Keratinocyte (primary cell): ENCODE measurements around the gene GAA. TPM values are rescaled to one million over a fixed set of nuclear protein-coding genes. Genes with fewer than 3 reads are reported as not detected.

Experiments
- DNase-seq: peaks from one replicate; pipeline ENCODE4 v3.0.0-alpha.2; 2011; ENCODE audit warnings: low read depth, missing footprints, low spot score
- FAIRE-seq: peaks from 2 replicates; lab custom pipeline; 2011; peaks lifted over from hg19 to GRCh38; lab: Jason Lieb, UNC
- H2AFZ ChIP-seq: 2 replicates; pipeline ENCODE4 v1.6.0; 2012; ENCODE audit warnings: low read length, control low read depth, inconsistent platforms; ENCODE audit not compliant: control insufficient read depth
- H3K27ac ChIP-seq: 2 replicates; pipeline ENCODE4 v1.5.1; 2011; ENCODE audit warnings: low read length; ENCODE audit not compliant: control insufficient read depth, insufficient read depth
- H3K27me3 ChIP-seq: 3 replicates; pipeline ENCODE4 v1.6.0; 2011; ENCODE audit warnings: low read length; ENCODE audit not compliant: control insufficient read depth, insufficient read depth; ENCODE audit errors: extremely low read depth
- H3K36me3 ChIP-seq, 2 experiments: 2 replicates in 1 of 2; 3 replicates in 1 of 2; pipeline ENCODE4 v1.5.1; 2011; ENCODE audit warnings: low read length in 2 of 2, mild to moderate bottlenecking in 1 of 2; ENCODE audit not compliant: control insufficient read depth in 2 of 2, insufficient read depth in 2 of 2; ENCODE audit errors: extremely low read depth in 1 of 2
- H3K4me1 ChIP-seq: 3 replicates; pipeline ENCODE4 v1.5.1; 2011; ENCODE audit warnings: low read length; ENCODE audit not compliant: control insufficient read depth, insufficient read depth; ENCODE audit errors: extremely low read depth
- H3K4me2 ChIP-seq: 3 replicates; pipeline ENCODE4 v1.6.0; 2011; ENCODE audit warnings: low read depth, low read length; ENCODE audit not compliant: control insufficient read depth, insufficient read depth; ENCODE audit errors: extremely low read depth
- H3K4me3 ChIP-seq, 3 experiments: fragments of 200-600 bp in 1 of 3; sonication (generic) in 1 of 3; 2 replicates in 2 of 3; 3 replicates in 1 of 3; pipeline ENCODE4 v1.5.1; 2011 to 2016; ENCODE audit warnings: low read length in 3 of 3, mild to moderate bottlenecking in 3 of 3, control low read depth in 2 of 3, inconsistent platforms in 1 of 3, low read depth in 1 of 3, mixed read lengths in 1 of 3, mixed run types in 1 of 3, moderate library complexity in 1 of 3; ENCODE audit not compliant: control insufficient read depth in 2 of 3, insufficient read depth in 2 of 3; ENCODE audit errors: extremely low read depth in 1 of 3
- H3K79me2 ChIP-seq: 2 replicates; pipeline ENCODE4 v1.6.0; 2012; ENCODE audit warnings: low read length; ENCODE audit not compliant: control insufficient read depth, insufficient read depth
- H3K9ac ChIP-seq: 3 replicates; pipeline ENCODE4 v1.6.0; 2011; ENCODE audit warnings: low read length; ENCODE audit not compliant: control insufficient read depth, insufficient read depth; ENCODE audit errors: extremely low read depth
- H3K9me1 ChIP-seq: 3 replicates; pipeline ENCODE4 v1.6.0; 2011; ENCODE audit warnings: low read length; ENCODE audit not compliant: control insufficient read depth, insufficient read depth; ENCODE audit errors: extremely low read depth
- H3K9me3 ChIP-seq: 2 replicates; pipeline ENCODE4 v1.5.1; 2012; ENCODE audit warnings: low read depth, low read length; ENCODE audit not compliant: control insufficient read depth
- H4K20me1 ChIP-seq: 3 replicates; pipeline ENCODE4 v1.6.0; 2011; ENCODE audit warnings: low read length; ENCODE audit not compliant: control insufficient read depth, insufficient read depth; ENCODE audit errors: extremely low read depth
- CTCF ChIP-seq, 3 experiments: IDR thresholded peaks in 1 of 3; conservative IDR thresholded peaks in 1 of 3; optimal IDR thresholded peaks in 1 of 3; 2 replicates in 2 of 3; 3 replicates in 1 of 3; pipeline versions ENCODE3 to v1.5.1; 2011; ENCODE audit warnings: low read length in 3 of 3, mild to moderate bottlenecking in 3 of 3, moderate library complexity in 2 of 3, control low read depth in 1 of 3, inconsistent platforms in 1 of 3; ENCODE audit not compliant: insufficient read depth in 2 of 3; ENCODE audit errors: extremely low read depth in 1 of 3
- EZH2 ChIP-seq: IDR thresholded peaks from one replicate; pipeline ENCODE4 v1.6.1; 2012; ENCODE audit warnings: inconsistent platforms, mild to moderate bottlenecking, low read length, moderate library complexity
- dilution Hi-C: fragments of 300-500 bp; cut with MboI; formaldehyde crosslinking; loops from one replicate; pipeline ENCODE4 v1.7.0; 2020; ENCODE audit warnings: low sequenced_read_pairs; ENCODE audit not compliant: extremely low pct_ligation_motif_present
- polyA plus RNA-seq, 5 experiments: library from polyadenylated mRNA; depleted of rRNA in 3 of 5; stranded (reverse) in 3 of 5; stranded (forward) in 1 of 5; unstranded in 1 of 5; fragments of >200 nt; gene quantifications; 1 replicate in 1 of 5; 2 replicates in 3 of 5; 3 replicates in 1 of 5; pipeline versions ENCODE4 v1.2.1 to v1.2.3, GENCODE V29; 2011 to 2012; ENCODE audit warnings: missing spikeins in 2 of 5, low read depth in 1 of 5, low replicate concordance in 1 of 5

Gene GAA
- polyA plus RNA-seq, 1 donor (not counting 4 experiments of a cell fraction or from before 2014, with no cell fraction given), result 3.2 TPM

GRCh38 chr17:80064696-80065095, 36.7 kb upstream of the GAA start:
- Histone ChIP-seq H3K9me3 (no peaks in the 10 kb centered on the region), H3K4me3 (no peak overlapping the region), H3K36me3 (no peaks in the 10 kb centered on the region), H3K79me2 (no peaks in the 10 kb centered on the region), H3K27me3 (peaks cover 14% of the 10 kb centered on the region), H2AFZ (no peak overlapping the region), H3K9ac (no peak overlapping the region), H3K9me1 (no peaks in the 10 kb centered on the region), H3K4me1 (no peaks in the 10 kb centered on the region), H3K4me2 (no peak overlapping the region), H4K20me1 (no peaks in the 10 kb centered on the region), H3K27ac (no peak overlapping the region)
- TF ChIP-seq CTCF (optimal IDR thresholded peaks at IDR 0.05 in 1 of 3, IDR thresholded peaks at IDR 0.05 in 1 of 3, conservative IDR thresholded peaks at IDR 0.05 in 1 of 3; ENCODE audit: extremely low read depth in 1 of 3, insufficient read depth in 2 of 3, low read length in 3 of 3) (no peak), EZH2 (no peak)
- no peak for DNase-seq
- dilution Hi-C loops, result no loop called here
- no peak for FAIRE-seq

GRCh38 chr17:80065478-80066170, 35.8 kb upstream of the GAA start:
- no peaks in the 10 kb centered on the region for H4K20me1 ChIP-seq
- H2AFZ ChIP-seq, result no peak overlapping the region
- no peaks in the 10 kb centered on the region for H3K79me2 ChIP-seq
- no peak for DNase-seq
- H3K9me3 ChIP-seq, result no peaks in the 10 kb centered on the region
- peak overlapping the region; percentile 20 for H3K4me2 ChIP-seq
- H3K9me1 ChIP-seq, result no peaks in the 10 kb centered on the region
- no peak overlapping the region for H3K9ac ChIP-seq
- no peak for TF ChIP-seq CTCF (optimal IDR thresholded peaks at IDR 0.05 in 1 of 3, IDR thresholded peaks at IDR 0.05 in 1 of 3, conservative IDR thresholded peaks at IDR 0.05 in 1 of 3; ENCODE audit: extremely low read depth in 1 of 3, insufficient read depth in 2 of 3, low read length in 3 of 3)
- no peak overlapping the region for H3K27ac ChIP-seq
- no peaks in the 10 kb centered on the region for H3K4me1 ChIP-seq
- peaks cover 14% of the 10 kb centered on the region for H3K27me3 ChIP-seq
- no peak overlapping the region for H3K4me3 ChIP-seq
- dilution Hi-C loops, result no loop called here
- no peak for FAIRE-seq
- no peaks in the 10 kb centered on the region for H3K36me3 ChIP-seq
